GM18873 (cell line): Measurements from ENCODE around the gene SMS.

Experiments used
- ATAC-seq: cut with Tn5 transposase; IDR thresholded peaks from one replicate; pipeline ENCODE4 v1.9.1; 2021; ENCODE audit warnings: mild to moderate bottlenecking, moderate library complexity, moderate number of reproducible peaks; ENCODE audit not compliant: unreplicated experiment, low FRiP score

Gene SMS

GRCh38 chrX:21974011-21974385 lies 33.5 kb downstream of the SMS start:
- peak; percentile 65 for ATAC-seq

GRCh38 chrX:21975242-21975641 lies 34.7 kb downstream of the SMS start:
- no peak for ATAC-seq

- ATAC-seq: no peak
These were observed 35.3 kb downstream of the SMS start for GRCh38 chrX:21975812-21976211.

DNA sequence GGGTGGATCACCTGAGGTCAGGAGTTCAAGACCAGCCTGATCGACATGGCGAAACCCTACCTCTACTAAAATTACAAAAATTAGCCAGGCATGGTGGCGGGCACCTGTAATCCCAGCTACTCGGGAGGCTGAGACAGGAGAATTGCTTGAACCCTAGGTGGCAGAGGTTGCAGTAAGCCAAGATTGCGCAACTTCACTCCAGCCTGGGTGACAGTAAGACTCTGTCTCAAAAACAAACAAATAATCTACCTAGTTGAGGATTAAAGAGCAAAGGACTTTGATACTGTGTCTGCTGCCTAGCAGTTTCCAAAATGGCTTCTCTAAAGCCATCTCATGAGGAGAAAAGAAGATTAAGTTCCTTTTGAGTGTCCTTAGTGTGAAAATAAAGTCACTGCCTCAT lies 37.8 kb downstream of the SMS start:
- no peak for ATAC-seq

GRCh38 chrX:21982311-21982710 lies 41.8 kb downstream of the SMS start:
- ATAC-seq: no peak

DNA sequence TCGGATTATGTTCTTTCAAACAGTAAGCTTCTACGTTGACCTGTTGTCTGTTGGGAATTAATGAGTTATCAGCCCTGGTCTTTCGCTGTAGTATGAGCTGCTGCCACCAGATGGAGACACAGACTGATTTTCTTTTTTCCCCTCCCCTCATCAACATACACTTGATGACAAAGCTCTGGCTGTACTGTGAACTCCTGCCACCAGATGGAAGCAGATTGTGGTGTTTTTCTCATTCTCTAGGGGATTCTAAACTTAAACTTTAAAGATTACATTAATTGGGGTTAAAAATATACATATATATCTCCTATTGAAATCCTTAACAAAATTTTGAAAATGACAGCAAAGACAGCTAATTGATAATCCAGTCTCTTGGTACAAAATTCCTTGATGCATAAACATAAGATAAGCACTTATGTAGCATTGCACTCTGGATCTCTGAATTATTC lies 44.8 kb downstream of the SMS start:
- ATAC-seq: peak; percentile 94

DNA sequence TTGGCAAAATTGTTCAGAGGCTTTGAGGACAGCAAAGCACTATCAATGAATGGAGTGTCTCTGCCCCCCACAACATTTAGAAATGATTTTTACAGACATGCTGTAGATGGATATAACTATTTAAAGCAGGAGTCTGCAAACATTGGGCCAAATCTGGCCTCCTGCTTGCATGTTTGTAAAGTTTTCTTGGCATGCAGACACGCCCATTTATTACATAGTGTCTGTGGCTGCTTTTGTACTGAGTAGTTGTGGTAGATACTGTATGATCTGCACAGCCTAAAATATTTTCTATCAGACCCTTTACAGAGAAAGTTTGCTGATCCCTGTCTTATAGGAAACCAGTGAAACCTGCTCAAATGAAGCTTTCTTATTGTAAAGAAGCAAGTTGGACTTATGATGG lies 46.1 kb downstream of the SMS start:
- no peak for ATAC-seq

GRCh38 chrX:21989384-21989783 lies 48.9 kb downstream of the SMS start:
- ATAC-seq: no peak

DNA sequence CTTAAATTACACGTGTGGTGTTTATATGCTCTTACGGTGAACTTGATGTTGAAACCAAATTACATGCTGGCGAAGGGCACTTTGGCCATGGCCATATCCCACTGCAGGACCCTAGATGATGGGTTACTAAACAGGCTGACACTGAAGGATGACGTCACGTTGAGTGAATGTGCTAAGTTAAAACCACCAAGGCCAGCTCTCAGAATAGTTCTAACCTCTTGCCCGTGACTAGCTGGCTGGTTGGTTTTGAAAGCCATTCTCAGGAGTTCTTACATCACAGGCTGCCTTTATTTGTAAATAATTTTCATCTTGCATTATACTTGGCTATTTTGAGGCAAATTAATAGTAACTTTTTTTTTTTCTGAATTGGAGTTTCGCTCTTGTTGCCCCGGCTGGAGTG lies 50.3 kb downstream of the SMS start:
- ATAC-seq: no peak

DNA sequence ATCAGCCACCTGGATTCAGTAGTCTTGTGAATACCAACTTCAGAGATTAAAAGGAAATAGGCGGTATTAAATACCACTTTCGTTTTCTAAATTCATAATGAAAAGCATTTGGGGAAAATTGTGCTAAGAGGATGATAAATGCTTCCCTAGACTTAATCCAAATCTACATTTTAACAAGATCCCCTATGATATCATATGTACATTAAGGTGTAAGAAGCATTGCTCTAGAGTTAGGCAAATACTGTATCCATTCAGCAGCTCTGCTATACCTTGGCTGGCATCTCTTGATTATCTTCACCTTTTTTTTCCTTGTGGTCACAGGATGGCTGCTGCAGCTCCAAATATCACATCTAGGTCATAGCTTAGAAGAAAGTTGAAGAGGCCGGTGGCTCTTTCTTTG lies 51.0 kb downstream of the SMS start:
- no peak for ATAC-seq

- peak; percentile 74 for ATAC-seq
These were observed 52.8 kb downstream of the SMS start for GRCh38 chrX:21993265-21993664.

DNA sequence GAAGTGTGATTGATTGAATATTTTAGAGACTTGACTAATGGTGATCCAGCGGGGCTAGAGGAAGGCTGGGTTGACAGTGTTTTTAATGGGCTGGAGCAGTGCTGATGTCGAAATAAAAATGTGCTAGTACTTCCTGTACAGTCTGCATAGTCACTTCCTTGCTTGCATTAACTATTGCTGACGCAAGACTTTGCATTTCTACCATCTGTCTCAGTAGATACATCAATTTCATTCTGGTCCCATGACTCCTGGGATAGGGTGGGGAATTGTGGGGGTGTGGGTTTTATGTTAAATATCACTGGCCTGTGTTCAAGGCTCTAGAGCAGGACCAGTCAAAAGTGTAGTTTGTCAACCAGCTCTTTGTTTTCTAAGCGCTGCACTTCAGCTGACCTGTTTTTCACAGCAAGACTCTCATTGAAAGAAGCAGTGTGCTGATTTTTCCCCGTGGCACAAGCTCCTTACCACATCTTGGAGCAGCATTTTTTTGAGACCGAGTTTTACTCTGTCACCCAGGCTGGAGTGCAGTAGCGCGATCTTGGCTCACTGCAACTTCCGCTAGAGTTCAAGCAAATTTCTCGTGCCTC lies 56.5 kb downstream of the SMS start:
- ATAC-seq: no peak

- no peak for ATAC-seq
These were observed 57.5 kb downstream of the SMS start for GRCh38 chrX:21998037-21998436.

- ATAC-seq: no peak
These were observed 64.4 kb downstream of the SMS start for GRCh38 chrX:22004866-22005265.

DNA sequence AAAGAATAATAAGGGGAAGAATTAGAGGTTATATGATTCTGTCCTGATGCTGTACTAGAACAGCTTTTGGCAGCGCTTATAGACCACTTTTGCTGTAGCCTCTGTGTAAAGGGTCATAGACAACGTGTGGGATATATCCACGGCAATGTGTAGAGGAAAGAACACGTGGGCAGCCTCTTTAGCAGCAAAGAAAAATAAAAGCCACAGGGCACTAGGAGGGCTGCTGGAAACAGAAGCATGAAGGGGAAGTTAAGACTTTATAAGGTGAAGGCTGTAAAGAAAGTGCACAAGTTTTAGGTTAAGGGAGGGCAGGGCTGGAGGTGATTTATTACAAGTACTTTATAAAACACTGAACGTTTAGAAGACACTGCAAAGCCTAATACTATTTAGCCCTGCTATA lies 71.5 kb downstream of the SMS start:
- ATAC-seq: no peak

- no peak for ATAC-seq
These were observed 72.4 kb downstream of the SMS start for GRCh38 chrX:22012931-22013330.

GRCh38 chrX:22015139-22015750 lies 74.7 kb downstream of the SMS start:
- no peak for ATAC-seq

DNA sequence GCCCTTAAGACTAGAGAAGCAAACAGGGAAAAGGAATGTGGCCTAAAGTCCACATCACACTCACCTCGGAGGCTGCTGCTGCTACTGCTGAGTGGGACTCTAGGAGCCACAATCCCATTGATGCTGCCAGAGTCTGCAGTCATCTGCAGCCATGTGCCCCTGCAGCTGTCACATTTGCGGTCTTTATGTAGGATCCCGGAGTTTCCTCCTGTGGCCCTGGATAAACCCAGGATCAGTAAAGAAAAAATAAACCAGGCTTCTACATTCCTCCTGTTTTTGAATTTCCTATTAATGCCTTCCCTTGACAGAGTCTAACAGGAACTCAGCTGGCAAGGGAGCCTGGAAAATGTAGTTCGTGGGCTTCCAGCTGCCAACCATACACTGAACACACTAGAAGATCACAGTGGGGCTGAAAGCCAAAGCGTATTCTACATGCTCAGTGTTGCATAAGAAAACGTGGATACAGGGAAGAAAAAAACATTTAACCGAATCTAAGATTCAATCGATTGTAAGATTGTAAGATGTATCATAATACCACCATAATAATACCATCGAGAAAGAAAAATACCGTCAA lies 81.3 kb downstream of the SMS start:
- ATAC-seq: no peak

- no peak for ATAC-seq
These were observed 84.1 kb downstream of the SMS start for GRCh38 chrX:22024577-22024976.

DNA sequence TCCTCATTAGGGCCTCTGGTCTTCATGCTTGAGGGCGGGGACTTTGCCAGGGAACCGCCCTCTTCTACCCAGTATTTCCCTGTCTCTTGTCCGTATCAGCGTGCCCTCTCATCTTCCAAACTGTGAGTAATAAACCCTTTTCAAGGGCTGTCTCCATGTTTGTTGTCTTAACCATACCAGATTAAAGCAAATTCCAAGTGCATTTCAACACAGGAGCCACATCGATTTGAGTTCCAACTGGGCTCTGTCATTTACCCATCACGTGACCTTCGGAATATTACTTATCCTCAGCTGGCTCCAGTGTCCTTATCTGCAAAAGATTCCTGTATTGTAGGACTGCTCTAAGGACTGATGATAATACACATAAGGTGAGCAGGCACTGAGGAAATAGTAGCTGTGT lies 85.2 kb downstream of the SMS start:
- no peak for ATAC-seq

- ATAC-seq: no peak
These were observed 86.2 kb downstream of the SMS start for GRCh38 chrX:22026731-22027130.

DNA sequence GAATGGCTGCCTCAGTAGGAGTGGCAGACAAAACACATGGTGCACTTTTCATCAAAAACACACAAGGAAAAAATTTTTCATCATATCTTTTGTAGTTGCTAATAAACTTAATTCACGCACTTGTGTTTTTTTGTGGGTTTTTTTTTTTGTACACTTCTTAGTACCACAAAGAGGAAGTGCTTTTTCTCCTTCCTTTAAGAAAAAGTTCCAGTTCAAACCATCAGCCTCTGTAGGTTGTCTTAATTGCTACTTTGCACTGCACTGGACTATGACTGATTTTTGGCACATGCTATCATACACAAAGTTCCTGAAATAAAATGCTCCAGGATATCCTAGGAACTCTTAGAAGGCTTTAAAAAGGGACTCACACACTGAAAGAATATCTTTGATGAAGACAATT lies 91.6 kb downstream of the SMS start, which contains the start of gene PHEX:
Gene PHEX, plus strand, starts transcription at position 242 of the 400 bp plus-strand sequence. CDS start 681 bp downstream, outside the sequence.
- ATAC-seq: no peak
